Gastrocnemius medialis (tissue), 4 donors: ENCODE results near the gene TVP23C.
"Not testable (repeated sequence)": the region's sequence is repeated elsewhere in the genome, so short reads cannot be mapped to it uniquely, and the experiment has no call there.

Source experiments
- CTCF ChIP-seq, 5 experiments: fragments of 450-650 bp in 3 of 5; fragments of 200-600 bp in 2 of 5; sonication (generic) in 2 of 5; IDR thresholded peaks in 4 of 5; conservative IDR thresholded peaks in 1 of 5; 1 replicate in 4 of 5; 2 replicates in 1 of 5; pipeline ENCODE4 v1.5.1; 2016 to 2019; ENCODE audit warnings: antibody characterized with exemption in 5 of 5, mild to moderate bottlenecking in 3 of 5, moderate library complexity in 3 of 5
- POLR2A ChIP-seq, 2 donors: fragments of 450-650 bp; IDR thresholded peaks; one replicate each; pipeline ENCODE4 v1.6.1; 2017; ENCODE audit warnings: antibody characterized with exemption in 2 of 2, mild to moderate bottlenecking in 2 of 2, moderate library complexity in 2 of 2

- TF ChIP-seq CTCF (IDR thresholded peaks at IDR 0.05 in 4 of 5, conservative IDR thresholded peaks at IDR 0.05 in 1 of 5); POLR2A (IDR thresholded peaks at IDR 0.05): not testable (repeated sequence)
Measured at GRCh38 chr17:15589544-15590536, 26.6 kb upstream of the TVP23C start.
